A673 (cell line): ENCODE results near the gene UROS.

Experiments
- EZH2 ChIP-seq: fragments of 200-600 bp; sonication (generic); IDR thresholded peaks from 2 replicates; pipeline ENCODE4 v1.6.1; 2017; ENCODE audit warnings: borderline replicate concordance, low read depth, mild to moderate bottlenecking, mixed read lengths, antibody characterized with exemption, low read length; ENCODE audit not compliant: poor library complexity, severe bottlenecking
- TF ChIP-seq, protein P1 (sequence below): fragments of 300-800, 200-600 bp; sonication (generic); conservative IDR thresholded peaks from 2 replicates; pipeline ENCODE4 v1.5.1; 2017; ENCODE audit warnings: low read depth, mild to moderate bottlenecking, antibody characterized with exemption, low read length, moderate library complexity, mixed read lengths

DNA sequence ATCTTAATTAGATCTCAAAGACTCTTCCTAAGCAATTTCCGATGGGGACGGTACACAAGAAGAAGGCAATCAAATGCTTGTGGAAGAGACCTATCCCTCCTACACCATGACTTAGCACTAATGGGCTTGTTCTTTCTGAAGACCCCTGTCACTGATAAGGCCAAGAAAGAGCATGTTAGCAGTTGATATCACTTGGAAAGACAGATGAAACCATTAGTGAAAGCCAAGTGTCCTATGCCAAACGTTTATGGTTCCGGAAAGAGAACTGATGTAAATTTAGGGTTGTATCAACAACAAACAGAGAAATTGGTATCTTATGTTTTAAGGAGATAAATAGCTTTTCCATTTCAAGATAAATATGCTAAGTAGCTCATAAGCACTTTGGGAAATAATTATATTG, 6.5 kb downstream of the UROS start:
- TF ChIP-seq, protein P1, sequence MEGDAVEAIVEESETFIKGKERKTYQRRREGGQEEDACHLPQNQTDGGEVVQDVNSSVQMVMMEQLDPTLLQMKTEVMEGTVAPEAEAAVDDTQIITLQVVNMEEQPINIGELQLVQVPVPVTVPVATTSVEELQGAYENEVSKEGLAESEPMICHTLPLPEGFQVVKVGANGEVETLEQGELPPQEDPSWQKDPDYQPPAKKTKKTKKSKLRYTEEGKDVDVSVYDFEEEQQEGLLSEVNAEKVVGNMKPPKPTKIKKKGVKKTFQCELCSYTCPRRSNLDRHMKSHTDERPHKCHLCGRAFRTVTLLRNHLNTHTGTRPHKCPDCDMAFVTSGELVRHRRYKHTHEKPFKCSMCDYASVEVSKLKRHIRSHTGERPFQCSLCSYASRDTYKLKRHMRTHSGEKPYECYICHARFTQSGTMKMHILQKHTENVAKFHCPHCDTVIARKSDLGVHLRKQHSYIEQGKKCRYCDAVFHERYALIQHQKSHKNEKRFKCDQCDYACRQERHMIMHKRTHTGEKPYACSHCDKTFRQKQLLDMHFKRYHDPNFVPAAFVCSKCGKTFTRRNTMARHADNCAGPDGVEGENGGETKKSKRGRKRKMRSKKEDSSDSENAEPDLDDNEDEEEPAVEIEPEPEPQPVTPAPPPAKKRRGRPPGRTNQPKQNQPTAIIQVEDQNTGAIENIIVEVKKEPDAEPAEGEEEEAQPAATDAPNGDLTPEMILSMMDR, result no peak
- TF ChIP-seq EZH2, result no peak
